Skeletal muscle tissue (tissue), 2 donors: Measurements from ENCODE around the gene ACTR6. TPM values are rescaled to one million over a fixed set of nuclear protein-coding genes. Genes with fewer than 3 reads are reported as not detected.

Experiments
- small RNA-seq: library from RNA; depleted of rRNA; stranded (forward); fragments of <200 nt; gene quantifications from one replicate; pipeline ENCODE3, GENCODE V24; 2014
- total RNA-seq: library from RNA; depleted of rRNA; stranded (reverse); fragments of >200 nt; gene quantifications from one replicate; pipeline ENCODE4 v1.2.3, GENCODE V29; 2014

Gene ACTR6
- total RNA-seq, 1 donor from 2014 or later = 9.4 TPM

Small RNA genes lying within 50 kb of the gene (small RNA-seq; reads per million reads assigned to genes)
- gene MIR1827 (not detected), gene RF00019 (not detected), gene RN7SL176P (not detected)

Other genes starting within 250 kb of the ACTR6 start
- gene ANKS1B, start 215.9 kb upstream of the ACTR6 start, total RNA-seq = 10.4 TPM
- 26.6 TPM for gene BLTP3B, start 57.9 kb upstream of the ACTR6 start, total RNA-seq
- 1.0 TPM for gene DEPDC4, start 66.3 kb downstream of the ACTR6 start, total RNA-seq
- 43.3 TPM for gene SCYL2, start 66.4 kb downstream of the ACTR6 start, total RNA-seq
- under 0.01 TPM for gene SLC17A8, start 156.3 kb downstream of the ACTR6 start, total RNA-seq